ENCODE results near the gene ATP8A2. TPM values are rescaled to one million over a fixed set of nuclear protein-coding genes. Genes with fewer than 3 reads are reported as not detected.

Gene ATP8A2
- total RNA-seq, 1 experiment from 2014 or later, result not detected

- intact Hi-C loops (cut with micrococcal nuclease; ENCODE audit: unreplicated experiment) (no loop called here), in situ Hi-C loops (cut with HindIII; ENCODE audit: low pct_unique_long_range_greater_than_20kb, low sequenced_read_pairs) (no loop called here)
- DNase-seq (ENCODE audit: low read depth, low spot score) (no peak), ATAC-seq (peak; percentile 83)
- no TSS peak for BruUV-seq (replicated peaks)
- no peak for TF ChIP-seq REST (IDR thresholded peaks at IDR 0.05; ENCODE audit: insufficient read depth in 1 of 2, low read depth in 2 of 2, low read length in 1 of 2)
- CTCF ChIA-PET, result no interaction called here
- Histone ChIP-seq H3K27ac (ENCODE audit: low read length) (no peak overlapping the region), H3K4me3 (ENCODE audit: low read depth in 2 of 2, low read length in 2 of 2) (no peak overlapping the region), H3K27me3 (ENCODE audit: control insufficient read depth, insufficient read depth, low read length) (no peaks in the 10 kb centered on the region), H3K4me1 (ENCODE audit: control insufficient read depth, insufficient read depth, low read length) (no peaks in the 10 kb centered on the region), H3K9me3 (ENCODE audit: control insufficient read depth, insufficient read depth, low read depth, low read length) (no peaks in the 10 kb centered on the region), H3K36me3 (ENCODE audit: control insufficient read depth, insufficient read depth, low read length) (peaks cover 64% of the 10 kb centered on the region)
- POLR2A ChIA-PET, result no interaction called here
Observed at GRCh38 chr13:25329706-25330105, 42.1 kb upstream of the ATP8A2 start.

- in situ Hi-C loops (cut with HindIII; ENCODE audit: low pct_unique_long_range_greater_than_20kb, low sequenced_read_pairs), result no loop called here
- Histone ChIP-seq H3K27me3 (ENCODE audit: control insufficient read depth, insufficient read depth, low read length) (no peaks in the 10 kb centered on the region), H3K27ac (ENCODE audit: low read length) (no peak overlapping the region), H3K9me3 (ENCODE audit: control insufficient read depth, insufficient read depth, low read depth, low read length) (no peaks in the 10 kb centered on the region), H3K4me1 (ENCODE audit: control insufficient read depth, insufficient read depth, low read length) (no peaks in the 10 kb centered on the region), H3K4me3 (ENCODE audit: low read depth in 2 of 2, low read length in 2 of 2) (no peak overlapping the region), H3K36me3 (ENCODE audit: control insufficient read depth, insufficient read depth, low read length) (peaks cover 57% of the 10 kb centered on the region)
- ATAC-seq (no peak), DNase-seq (ENCODE audit: low read depth, low spot score) (no peak)
- intact Hi-C loops (cut with micrococcal nuclease; ENCODE audit: unreplicated experiment), result no loop called here
- no peak for TF ChIP-seq REST (IDR thresholded peaks at IDR 0.05; ENCODE audit: insufficient read depth in 1 of 2, low read depth in 2 of 2, low read length in 1 of 2)
- no peak for TF ChIP-seq SIN3A (IDR thresholded peaks at IDR 0.05; ENCODE audit: borderline replicate concordance, insufficient read depth, low read depth, low read length)
- TF ChIP-seq POLR2AphosphoS5 (IDR thresholded peaks at IDR 0.05; ENCODE audit: low read depth, low read length), result no peak
- TF ChIP-seq TCF7L2 (IDR thresholded peaks at IDR 0.05; ENCODE audit: low read depth, low read length), result no peak
- TF ChIP-seq CTCF (IDR thresholded peaks at IDR 0.05), result no peak
- ChIA-PET CTCF (no interaction called here), POLR2A (no interaction called here)
- no TSS peak for BruUV-seq (replicated peaks)
Observed at GRCh38 chr13:25330541-25330940, 41.2 kb upstream of the ATP8A2 start.

All from Panc1 (cell line).